GM23338 (cell line): ENCODE measurements around the gene KDM1A. TPM values are rescaled to one million over a fixed set of nuclear protein-coding genes. Genes with fewer than 3 reads are reported as not detected.
A peak's percentile ranks its signal among the peaks of the same experiment; 100 is the strongest.

Experiments
- ATAC-seq: fragments of 200-7000 bp; cut with Tn5 transposase; 3 replicates; pipeline ENCODE4 v1.9.1; 2020
- DNase-seq: peaks from one replicate; pipeline ENCODE4 v3.0.0-alpha.2; 2015; ENCODE audit warnings: low spot score
- H2AFZ ChIP-seq: fragments of 200-600 bp; sonication (generic); 2 replicates; pipeline ENCODE4 v1.8.0; 2016; ENCODE audit warnings: antibody characterized with exemption, mild to moderate bottlenecking, moderate library complexity
- H3F3A ChIP-seq: fragments of 200-600 bp; sonication (generic); replicated peaks from 2 replicates; pipeline ENCODE4 v1.8.0; 2017; ENCODE audit warnings: antibody characterized with exemption, mixed run types, low read depth
- H3K27ac ChIP-seq: fragments of 200-600 bp; sonication (generic); 2 replicates; pipeline ENCODE4 v1.6.1; 2016; ENCODE audit warnings: low read depth
- H3K27me3 ChIP-seq: fragments of 200-600 bp; sonication (generic); 2 replicates; pipeline ENCODE4 v1.8.0; 2016; ENCODE audit warnings: mild to moderate bottlenecking, mixed run types, moderate library complexity; ENCODE audit not compliant: insufficient read depth
- H3K36me3 ChIP-seq: fragments of 200-600 bp; sonication (generic); 2 replicates; pipeline ENCODE4 v1.8.0; 2016; ENCODE audit warnings: mild to moderate bottlenecking; ENCODE audit not compliant: insufficient read depth
- H3K4me1 ChIP-seq: fragments of 200-600 bp; sonication (generic); 2 replicates; pipeline ENCODE4 v1.8.0; 2016; ENCODE audit warnings: mild to moderate bottlenecking, moderate library complexity; ENCODE audit not compliant: insufficient read depth
- H3K4me2 ChIP-seq: fragments of 200-600 bp; sonication (generic); 2 replicates; pipeline ENCODE4 v1.7.1; 2017; ENCODE audit warnings: mixed run types
- H3K4me3 ChIP-seq: fragments of 200-600 bp; sonication (generic); 2 replicates; pipeline ENCODE4 v1.6.1; 2016; ENCODE audit warnings: mixed run types
- H3K79me2 ChIP-seq: fragments of 200-600 bp; sonication (generic); replicated peaks from 2 replicates; pipeline ENCODE4 v1.8.0; 2017; ENCODE audit warnings: mild to moderate bottlenecking; ENCODE audit not compliant: insufficient read depth
- H3K9me2 ChIP-seq: fragments of 200-600 bp; sonication (generic); 2 replicates; pipeline ENCODE4 v1.8.0; 2017; ENCODE audit not compliant: insufficient read depth
- H4K20me1 ChIP-seq: fragments of 200-600 bp; sonication (generic); replicated peaks from 2 replicates; pipeline ENCODE4 v1.8.0; 2017; ENCODE audit warnings: mild to moderate bottlenecking; ENCODE audit not compliant: insufficient read depth
- H3K27ac Mint-ChIP-seq: 2 replicates; pipeline ENCODE4 v1.8.0; 2020; ENCODE audit warnings: inconsistent platforms, mild to moderate bottlenecking, moderate library complexity, mixed read lengths
- H3K27me3 Mint-ChIP-seq: 3 replicates; pipeline ENCODE4 v1.8.0; 2022; ENCODE audit warnings: low read depth, mild to moderate bottlenecking, moderate library complexity, mixed read lengths, inconsistent platforms; ENCODE audit not compliant: insufficient read depth, poor library complexity
- H3K36me3 Mint-ChIP-seq: 3 replicates; pipeline ENCODE4 v1.8.0; 2021; ENCODE audit warnings: low read depth, mild to moderate bottlenecking, inconsistent platforms, moderate library complexity, mixed read lengths
- H3K4me1 Mint-ChIP-seq: 3 replicates; pipeline ENCODE4 v1.8.0; 2020; ENCODE audit warnings: mild to moderate bottlenecking, inconsistent platforms, mixed read lengths
- H3K4me3 Mint-ChIP-seq: 3 replicates; pipeline ENCODE4 v1.8.0; 2021; ENCODE audit warnings: moderate library complexity, mild to moderate bottlenecking, inconsistent platforms, mixed read lengths
- H3K9me3 Mint-ChIP-seq: 3 replicates; pipeline ENCODE4 v1.8.0; 2020; ENCODE audit warnings: moderate library complexity, mild to moderate bottlenecking, inconsistent platforms, mixed read lengths
- CREB1 ChIP-seq: fragments of 250-450 bp; sonication (Bioruptor Pico); IDR thresholded peaks from 2 replicates; pipeline ENCODE4 v1.5.0; 2020; ENCODE audit warnings: low read depth, mild to moderate bottlenecking, moderate library complexity
- EZH2 ChIP-seq: fragments of 200-600 bp; sonication (generic); IDR thresholded peaks from one replicate; pipeline ENCODE4 v1.8.0; 2017; ENCODE audit warnings: antibody characterized with exemption, mild to moderate bottlenecking, low read depth; ENCODE audit not compliant: unreplicated experiment
- EZH2phosphoT487 ChIP-seq: fragments of 200-600 bp; sonication (generic); IDR thresholded peaks from one replicate; pipeline ENCODE4 v1.8.1; 2018; ENCODE audit warnings: antibody characterized with exemption; ENCODE audit not compliant: unreplicated experiment
- JUNB ChIP-seq: IDR thresholded peaks from one replicate; pipeline ENCODE4 v1.6.1; 2016; ENCODE audit warnings: antibody characterized with exemption; ENCODE audit not compliant: unreplicated experiment
- NANOG ChIP-seq: IDR thresholded peaks from 2 replicates; pipeline ENCODE4 v1.6.1; 2016; ENCODE audit warnings: antibody characterized with exemption, borderline replicate concordance
- POLR2AphosphoS5 ChIP-seq: IDR thresholded peaks from 2 replicates; pipeline ENCODE4 v1.6.1; 2016; ENCODE audit warnings: antibody characterized with exemption, low read depth
- STAT1 ChIP-seq: IDR thresholded peaks from one replicate; pipeline ENCODE4 v1.6.1; 2016; ENCODE audit warnings: antibody characterized with exemption; ENCODE audit not compliant: unreplicated experiment
- ZNF114 ChIP-seq: fragments of 250-450 bp; sonication (Bioruptor Pico); IDR thresholded peaks from 2 replicates; pipeline ENCODE4 v1.5.0; 2020; ENCODE audit warnings: mild to moderate bottlenecking, moderate library complexity
- ZNF331 ChIP-seq: fragments of 250-450 bp; sonication (Bioruptor Pico); IDR thresholded peaks from 2 replicates; pipeline ENCODE4 v1.5.0; 2020; ENCODE audit warnings: low read depth, mild to moderate bottlenecking, moderate library complexity
- polyA plus RNA-seq: library from polyadenylated mRNA; unstranded; fragments of >200 nt; fragmentation: Nextera tagmentation; extraction: Ambion mirVana; gene quantifications from 2 replicates; pipeline ENCODE4 v1.2.1, GENCODE V29; 2016
- total RNA-seq: library from RNA; depleted of rRNA; stranded (reverse); fragments of >200 nt; shearing (Covaris generic); gene quantifications from 2 replicates; pipeline ENCODE4 v1.2.3, GENCODE V29; 2014
- TF ChIP-seq, protein P1 (sequence below): IDR thresholded peaks from one replicate; pipeline ENCODE4 v1.6.1; 2018; ENCODE audit warnings: antibody characterized with exemption; ENCODE audit not compliant: unreplicated experiment
- TF ChIP-seq, protein P2 (sequence below): IDR thresholded peaks from 2 replicates; pipeline ENCODE4 v1.6.1; 2016; ENCODE audit warnings: antibody characterized with exemption
- TF ChIP-seq, protein P3 (sequence below): fragments of 250-450 bp; sonication (Bioruptor Pico); IDR thresholded peaks from 2 replicates; pipeline ENCODE4 v1.5.0; 2020; ENCODE audit warnings: mild to moderate bottlenecking, moderate library complexity
- TF ChIP-seq, protein P4 (sequence below), 2 experiments: fragments of 200-600 bp in 1 of 2; sonication (generic) in 1 of 2; conservative IDR thresholded peaks; 2 replicates each; pipeline versions ENCODE4 v1.5.1 to v1.6.1; 2016 to 2017; ENCODE audit warnings: antibody characterized with exemption in 2 of 2, low read depth in 2 of 2, mild to moderate bottlenecking in 2 of 2, moderate library complexity in 1 of 2

The KDM1A gene
- total and polyA plus RNA-seq, 2 experiments from 2014 or later, result 86.4 to 252 TPM

DNA sequence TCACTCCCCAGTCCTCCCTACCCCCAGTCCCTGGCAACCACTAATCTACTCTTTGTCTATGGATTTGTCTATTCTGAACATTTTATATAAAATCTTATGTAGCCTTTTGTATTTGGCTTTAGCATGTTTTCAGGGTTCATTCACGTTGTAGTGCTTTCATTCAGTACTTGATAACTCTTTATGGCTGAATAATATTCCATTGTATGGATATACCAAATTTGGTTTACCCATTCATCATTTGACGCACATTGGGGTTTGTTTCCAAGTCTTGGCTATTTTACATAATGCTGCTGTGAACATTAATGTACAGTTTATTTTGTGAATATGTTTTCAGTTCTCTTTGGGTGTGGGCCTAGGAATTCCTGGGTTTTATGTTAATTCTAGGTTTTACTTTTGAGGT, 2.6 kb downstream of the KDM1A start:
- Mint-ChIP-seq H3K4me1 (peaks cover 25% of the 10 kb centered on the region), H3K27me3 (no peaks in the 10 kb centered on the region), H3K27ac (no peak overlapping the region), H3K4me3 (peak overlapping the region; percentile 92; the same call in 2 of the 3 replicates), H3K9me3 (peaks cover 27% of the 10 kb centered on the region), H3K36me3 (peaks cover 40% of the 10 kb centered on the region)
- peak overlapping the region; percentile 84; the same call in 1 of the 2 replicates for H3K4me3 ChIP-seq
- TF ChIP-seq EZH2phosphoT487, result no peak
- TF ChIP-seq CREB1, result no peak
- TF ChIP-seq, protein P1, sequence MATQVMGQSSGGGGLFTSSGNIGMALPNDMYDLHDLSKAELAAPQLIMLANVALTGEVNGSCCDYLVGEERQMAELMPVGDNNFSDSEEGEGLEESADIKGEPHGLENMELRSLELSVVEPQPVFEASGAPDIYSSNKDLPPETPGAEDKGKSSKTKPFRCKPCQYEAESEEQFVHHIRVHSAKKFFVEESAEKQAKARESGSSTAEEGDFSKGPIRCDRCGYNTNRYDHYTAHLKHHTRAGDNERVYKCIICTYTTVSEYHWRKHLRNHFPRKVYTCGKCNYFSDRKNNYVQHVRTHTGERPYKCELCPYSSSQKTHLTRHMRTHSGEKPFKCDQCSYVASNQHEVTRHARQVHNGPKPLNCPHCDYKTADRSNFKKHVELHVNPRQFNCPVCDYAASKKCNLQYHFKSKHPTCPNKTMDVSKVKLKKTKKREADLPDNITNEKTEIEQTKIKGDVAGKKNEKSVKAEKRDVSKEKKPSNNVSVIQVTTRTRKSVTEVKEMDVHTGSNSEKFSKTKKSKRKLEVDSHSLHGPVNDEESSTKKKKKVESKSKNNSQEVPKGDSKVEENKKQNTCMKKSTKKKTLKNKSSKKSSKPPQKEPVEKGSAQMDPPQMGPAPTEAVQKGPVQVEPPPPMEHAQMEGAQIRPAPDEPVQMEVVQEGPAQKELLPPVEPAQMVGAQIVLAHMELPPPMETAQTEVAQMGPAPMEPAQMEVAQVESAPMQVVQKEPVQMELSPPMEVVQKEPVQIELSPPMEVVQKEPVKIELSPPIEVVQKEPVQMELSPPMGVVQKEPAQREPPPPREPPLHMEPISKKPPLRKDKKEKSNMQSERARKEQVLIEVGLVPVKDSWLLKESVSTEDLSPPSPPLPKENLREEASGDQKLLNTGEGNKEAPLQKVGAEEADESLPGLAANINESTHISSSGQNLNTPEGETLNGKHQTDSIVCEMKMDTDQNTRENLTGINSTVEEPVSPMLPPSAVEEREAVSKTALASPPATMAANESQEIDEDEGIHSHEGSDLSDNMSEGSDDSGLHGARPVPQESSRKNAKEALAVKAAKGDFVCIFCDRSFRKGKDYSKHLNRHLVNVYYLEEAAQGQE, result no peak
- no peak for TF ChIP-seq POLR2AphosphoS5
- TF ChIP-seq, protein P2, sequence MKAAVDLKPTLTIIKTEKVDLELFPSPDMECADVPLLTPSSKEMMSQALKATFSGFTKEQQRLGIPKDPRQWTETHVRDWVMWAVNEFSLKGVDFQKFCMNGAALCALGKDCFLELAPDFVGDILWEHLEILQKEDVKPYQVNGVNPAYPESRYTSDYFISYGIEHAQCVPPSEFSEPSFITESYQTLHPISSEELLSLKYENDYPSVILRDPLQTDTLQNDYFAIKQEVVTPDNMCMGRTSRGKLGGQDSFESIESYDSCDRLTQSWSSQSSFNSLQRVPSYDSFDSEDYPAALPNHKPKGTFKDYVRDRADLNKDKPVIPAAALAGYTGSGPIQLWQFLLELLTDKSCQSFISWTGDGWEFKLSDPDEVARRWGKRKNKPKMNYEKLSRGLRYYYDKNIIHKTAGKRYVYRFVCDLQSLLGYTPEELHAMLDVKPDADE, result no peak
- TF ChIP-seq, protein P3, sequence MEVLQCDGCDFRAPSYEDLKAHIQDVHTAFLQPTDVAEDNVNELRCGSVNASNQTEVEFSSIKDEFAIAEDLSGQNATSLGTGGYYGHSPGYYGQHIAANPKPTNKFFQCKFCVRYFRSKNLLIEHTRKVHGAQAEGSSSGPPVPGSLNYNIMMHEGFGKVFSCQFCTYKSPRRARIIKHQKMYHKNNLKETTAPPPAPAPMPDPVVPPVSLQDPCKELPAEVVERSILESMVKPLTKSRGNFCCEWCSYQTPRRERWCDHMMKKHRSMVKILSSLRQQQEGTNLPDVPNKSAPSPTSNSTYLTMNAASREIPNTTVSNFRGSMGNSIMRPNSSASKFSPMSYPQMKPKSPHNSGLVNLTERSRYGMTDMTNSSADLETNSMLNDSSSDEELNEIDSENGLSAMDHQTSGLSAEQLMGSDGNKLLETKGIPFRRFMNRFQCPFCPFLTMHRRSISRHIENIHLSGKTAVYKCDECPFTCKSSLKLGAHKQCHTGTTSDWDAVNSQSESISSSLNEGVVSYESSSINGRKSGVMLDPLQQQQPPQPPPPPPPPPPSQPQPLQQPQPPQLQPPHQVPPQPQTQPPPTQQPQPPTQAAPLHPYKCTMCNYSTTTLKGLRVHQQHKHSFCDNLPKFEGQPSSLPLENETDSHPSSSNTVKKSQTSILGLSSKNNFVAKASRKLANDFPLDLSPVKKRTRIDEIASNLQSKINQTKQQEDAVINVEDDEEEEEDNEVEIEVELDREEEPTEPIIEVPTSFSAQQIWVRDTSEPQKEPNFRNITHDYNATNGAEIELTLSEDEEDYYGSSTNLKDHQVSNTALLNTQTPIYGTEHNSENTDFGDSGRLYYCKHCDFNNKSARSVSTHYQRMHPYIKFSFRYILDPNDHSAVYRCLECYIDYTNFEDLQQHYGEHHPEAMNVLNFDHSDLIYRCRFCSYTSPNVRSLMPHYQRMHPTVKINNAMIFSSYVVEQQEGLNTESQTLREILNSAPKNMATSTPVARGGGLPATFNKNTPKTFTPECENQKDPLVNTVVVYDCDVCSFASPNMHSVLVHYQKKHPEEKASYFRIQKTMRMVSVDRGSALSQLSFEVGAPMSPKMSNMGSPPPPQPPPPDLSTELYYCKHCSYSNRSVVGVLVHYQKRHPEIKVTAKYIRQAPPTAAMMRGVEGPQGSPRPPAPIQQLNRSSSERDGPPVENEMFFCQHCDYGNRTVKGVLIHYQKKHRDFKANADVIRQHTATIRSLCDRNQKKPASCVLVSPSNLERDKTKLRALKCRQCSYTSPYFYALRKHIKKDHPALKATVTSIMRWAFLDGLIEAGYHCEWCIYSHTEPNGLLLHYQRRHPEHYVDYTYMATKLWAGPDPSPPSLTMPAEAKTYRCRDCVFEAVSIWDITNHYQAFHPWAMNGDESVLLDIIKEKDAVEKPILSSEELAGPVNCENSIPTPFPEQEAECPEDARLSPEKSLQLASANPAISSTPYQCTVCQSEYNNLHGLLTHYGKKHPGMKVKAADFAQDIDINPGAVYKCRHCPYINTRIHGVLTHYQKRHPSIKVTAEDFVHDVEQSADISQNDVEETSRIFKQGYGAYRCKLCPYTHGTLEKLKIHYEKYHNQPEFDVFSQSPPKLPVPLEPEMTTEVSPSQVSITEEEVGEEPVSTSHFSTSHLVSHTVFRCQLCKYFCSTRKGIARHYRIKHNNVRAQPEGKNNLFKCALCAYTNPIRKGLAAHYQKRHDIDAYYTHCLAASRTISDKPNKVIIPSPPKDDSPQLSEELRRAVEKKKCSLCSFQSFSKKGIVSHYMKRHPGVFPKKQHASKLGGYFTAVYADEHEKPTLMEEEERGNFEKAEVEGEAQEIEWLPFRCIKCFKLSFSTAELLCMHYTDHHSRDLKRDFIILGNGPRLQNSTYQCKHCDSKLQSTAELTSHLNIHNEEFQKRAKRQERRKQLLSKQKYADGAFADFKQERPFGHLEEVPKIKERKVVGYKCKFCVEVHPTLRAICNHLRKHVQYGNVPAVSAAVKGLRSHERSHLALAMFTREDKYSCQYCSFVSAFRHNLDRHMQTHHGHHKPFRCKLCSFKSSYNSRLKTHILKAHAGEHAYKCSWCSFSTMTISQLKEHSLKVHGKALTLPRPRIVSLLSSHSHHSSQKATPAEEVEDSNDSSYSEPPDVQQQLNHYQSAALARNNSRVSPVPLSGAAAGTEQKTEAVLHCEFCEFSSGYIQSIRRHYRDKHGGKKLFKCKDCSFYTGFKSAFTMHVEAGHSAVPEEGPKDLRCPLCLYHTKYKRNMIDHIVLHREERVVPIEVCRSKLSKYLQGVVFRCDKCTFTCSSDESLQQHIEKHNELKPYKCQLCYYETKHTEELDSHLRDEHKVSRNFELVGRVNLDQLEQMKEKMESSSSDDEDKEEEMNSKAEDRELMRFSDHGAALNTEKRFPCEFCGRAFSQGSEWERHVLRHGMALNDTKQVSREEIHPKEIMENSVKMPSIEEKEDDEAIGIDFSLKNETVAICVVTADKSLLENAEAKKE (CRISPR knock-in tag), result no peak
- TF ChIP-seq NANOG, result no peak
- TF ChIP-seq, protein P4, sequence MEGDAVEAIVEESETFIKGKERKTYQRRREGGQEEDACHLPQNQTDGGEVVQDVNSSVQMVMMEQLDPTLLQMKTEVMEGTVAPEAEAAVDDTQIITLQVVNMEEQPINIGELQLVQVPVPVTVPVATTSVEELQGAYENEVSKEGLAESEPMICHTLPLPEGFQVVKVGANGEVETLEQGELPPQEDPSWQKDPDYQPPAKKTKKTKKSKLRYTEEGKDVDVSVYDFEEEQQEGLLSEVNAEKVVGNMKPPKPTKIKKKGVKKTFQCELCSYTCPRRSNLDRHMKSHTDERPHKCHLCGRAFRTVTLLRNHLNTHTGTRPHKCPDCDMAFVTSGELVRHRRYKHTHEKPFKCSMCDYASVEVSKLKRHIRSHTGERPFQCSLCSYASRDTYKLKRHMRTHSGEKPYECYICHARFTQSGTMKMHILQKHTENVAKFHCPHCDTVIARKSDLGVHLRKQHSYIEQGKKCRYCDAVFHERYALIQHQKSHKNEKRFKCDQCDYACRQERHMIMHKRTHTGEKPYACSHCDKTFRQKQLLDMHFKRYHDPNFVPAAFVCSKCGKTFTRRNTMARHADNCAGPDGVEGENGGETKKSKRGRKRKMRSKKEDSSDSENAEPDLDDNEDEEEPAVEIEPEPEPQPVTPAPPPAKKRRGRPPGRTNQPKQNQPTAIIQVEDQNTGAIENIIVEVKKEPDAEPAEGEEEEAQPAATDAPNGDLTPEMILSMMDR (conservative IDR thresholded peaks at IDR 0.05; ENCODE audit: low read depth in 2 of 2), result no peak
- no peak for TF ChIP-seq STAT1
- no peak for TF ChIP-seq ZNF331 (CRISPR knock-in tag)
- no peak for TF ChIP-seq JUNB
- TF ChIP-seq ZNF114 (CRISPR knock-in tag), result no peak
- no peak for TF ChIP-seq EZH2
- H3K9me2 ChIP-seq, result no peaks in the 10 kb centered on the region
- DNase-seq (no peak), ATAC-seq (no peak)
- no peak overlapping the region for H2AFZ ChIP-seq
- H3K27ac ChIP-seq, result no peak overlapping the region
- peaks cover 6% of the 10 kb centered on the region; the same call in 1 of the 2 replicates for H3K36me3 ChIP-seq
- no peaks in the 10 kb centered on the region for H3F3A ChIP-seq
- no peaks in the 10 kb centered on the region for H3K27me3 ChIP-seq
- H3K4me1 ChIP-seq, result peaks cover 6% of the 10 kb centered on the region
- H3K79me2 ChIP-seq, result peaks cover 75% of the 10 kb centered on the region
- H4K20me1 ChIP-seq, result peaks cover 57% of the 10 kb centered on the region
- peak overlapping the region; percentile 90; the same call in 1 of the 2 replicates for H3K4me2 ChIP-seq
